Endothelial cell of umbilical vein (primary cell): ENCODE data around the gene PXMP2. TPM values are rescaled to one million over a fixed set of nuclear protein-coding genes. Genes with fewer than 3 reads are reported as not detected.

Experiments used
- BruUV-seq: library from RNA; stranded (reverse); fragments of 400-500 nt; replicated peaks from 2 replicates; lab custom pipeline; 2021; lab: Mats Ljungman, UMichigan
- CTCF ChIA-PET: fragments of 300-600, 350-600 bp; sonication (Branson Sonifier 250); formaldehyde crosslinking; loops from one replicate; lab custom pipeline; 2021; ENCODE audit warnings: antibody characterized with exemption, inconsistent platforms; lab: Charles Lee
- POLR2A ChIA-PET: fragments of 300-600, 350-600 bp; sonication (Branson Sonifier 250); formaldehyde crosslinking; loops from one replicate; lab custom pipeline; 2021; ENCODE audit warnings: antibody characterized with exemption, inconsistent platforms; lab: Charles Lee
- DNase-seq: peaks from one replicate; pipeline ENCODE4 v3.0.0-alpha.2; 2011; ENCODE audit warnings: low read depth, low spot score
- FAIRE-seq: peaks from 2 replicates; lab custom pipeline; 2011; peaks lifted over from hg19 to GRCh38; lab: Jason Lieb, UNC
- H2AFZ ChIP-seq: 2 replicates; pipeline ENCODE4 v1.6.0; 2012; ENCODE audit warnings: low read depth, low read length, control low read depth, inconsistent platforms
- H3K27ac ChIP-seq: 2 replicates; pipeline ENCODE4 v1.5.1; 2011; ENCODE audit warnings: low read depth, mild to moderate bottlenecking, control low read depth, low read length, moderate library complexity; ENCODE audit not compliant: insufficient read depth
- H3K27me3 ChIP-seq, 2 experiments: 2 replicates each; pipeline versions ENCODE4 v1.6.0 to v1.6.1; 2011; ENCODE audit warnings: low read length in 2 of 2, mixed read lengths in 1 of 2; ENCODE audit not compliant: control insufficient read depth in 2 of 2, insufficient read depth in 2 of 2
- H3K36me3 ChIP-seq, 2 experiments: 2 replicates in 1 of 2; 3 replicates in 1 of 2; pipeline ENCODE4 v1.5.1; 2011; ENCODE audit warnings: low read length in 2 of 2, mild to moderate bottlenecking in 1 of 2, moderate library complexity in 1 of 2; ENCODE audit not compliant: control insufficient read depth in 2 of 2, insufficient read depth in 2 of 2; ENCODE audit errors: extremely low read depth in 1 of 2
- H3K4me1 ChIP-seq: 3 replicates; pipeline ENCODE4 v1.5.1; 2011; ENCODE audit warnings: mild to moderate bottlenecking, low read length; ENCODE audit not compliant: control insufficient read depth, insufficient read depth; ENCODE audit errors: extremely low read depth
- H3K4me2 ChIP-seq: 2 replicates; pipeline ENCODE4 v1.6.1; 2011; ENCODE audit warnings: low read length, control low read depth, mixed read lengths; ENCODE audit not compliant: insufficient read depth
- H3K4me3 ChIP-seq, 3 experiments: fragments of 200-600 bp in 1 of 3; sonication (generic), shearing (Covaris generic) in 1 of 3; replicated peaks in 1 of 3; 2 replicates each; pipeline ENCODE4 v1.5.1; 2011 to 2016; ENCODE audit warnings: control low read depth in 3 of 3, low read length in 3 of 3, mild to moderate bottlenecking in 2 of 3, inconsistent platforms in 1 of 3, low read depth in 1 of 3, moderate library complexity in 1 of 3; ENCODE audit not compliant: insufficient read depth in 1 of 3
- H3K79me2 ChIP-seq: 2 replicates; pipeline ENCODE4 v1.6.0; 2012; ENCODE audit warnings: low read length, inconsistent platforms; ENCODE audit not compliant: control insufficient read depth, insufficient read depth
- H3K9ac ChIP-seq: replicated peaks from 2 replicates; pipeline ENCODE3; 2011; ENCODE audit warnings: low read length, control low read depth; ENCODE audit not compliant: insufficient read depth; ENCODE audit errors: extremely low read depth
- H3K9me1 ChIP-seq: replicated peaks from 3 replicates; pipeline ENCODE4 v1.6.0; 2011; ENCODE audit warnings: mild to moderate bottlenecking, low read length; ENCODE audit not compliant: control insufficient read depth, insufficient read depth; ENCODE audit errors: extremely low read depth
- H3K9me3 ChIP-seq: replicated peaks from 2 replicates; pipeline ENCODE4 v1.5.1; 2012; ENCODE audit warnings: low read length, inconsistent platforms; ENCODE audit not compliant: control insufficient read depth, insufficient read depth
- H4K20me1 ChIP-seq: replicated peaks from 2 replicates; pipeline ENCODE3; 2011; ENCODE audit warnings: mild to moderate bottlenecking, low read length; ENCODE audit not compliant: control insufficient read depth, insufficient read depth; ENCODE audit errors: extremely low read depth
- EZH2 ChIP-seq: IDR thresholded peaks from 2 replicates; pipeline ENCODE4 v1.6.1; 2012; ENCODE audit warnings: borderline replicate concordance, low read depth, mild to moderate bottlenecking, moderate library complexity, low read length, inconsistent platforms; ENCODE audit not compliant: severe bottlenecking
- FOS ChIP-seq: IDR thresholded peaks from 2 replicates; pipeline ENCODE4 v1.6.1; 2011; ENCODE audit warnings: mild to moderate bottlenecking, low read length, moderate library complexity, borderline replicate concordance; ENCODE audit not compliant: insufficient read depth
- GATA2 ChIP-seq: IDR thresholded peaks from 2 replicates; pipeline ENCODE4 v1.7.0; 2011; ENCODE audit warnings: low read depth, mild to moderate bottlenecking, moderate library complexity, mixed read lengths, low read length; ENCODE audit not compliant: insufficient read length, insufficient read depth
- JUN ChIP-seq: IDR thresholded peaks from 2 replicates; pipeline ENCODE4 v1.6.1; 2011; ENCODE audit warnings: borderline replicate concordance, low read depth; ENCODE audit not compliant: insufficient read length, insufficient read depth
- MYC ChIP-seq: IDR thresholded peaks from one replicate; pipeline ENCODE4 v1.6.1; 2011; ENCODE audit warnings: mild to moderate bottlenecking, low read depth, low read length
- POLR2A ChIP-seq: IDR thresholded peaks from 2 replicates; pipeline ENCODE4 v1.6.1; 2012; ENCODE audit warnings: low read depth, mild to moderate bottlenecking, control low read depth, low read length
- POLR2AphosphoS5 ChIP-seq: IDR thresholded peaks from 2 replicates; pipeline ENCODE4 v1.6.1; 2012; ENCODE audit warnings: low read depth, mild to moderate bottlenecking, control low read depth, low read length, moderate library complexity; ENCODE audit not compliant: insufficient read depth
- dilution Hi-C: fragments of 300-500 bp; cut with MboI; formaldehyde crosslinking; loops from one replicate; pipeline ENCODE4 v1.15.0; 2019; ENCODE audit warnings: low sequenced_read_pairs; ENCODE audit not compliant: extremely low pct_ligation_motif_present
- intact Hi-C: fragments of 100-400 bp; cut with micrococcal nuclease; formaldehyde crosslinking; loops from one replicate; pipeline ENCODE4 v1.10.0; 2022
- polyA plus RNA-seq, 4 experiments: library from polyadenylated mRNA; depleted of rRNA in 3 of 4; stranded (reverse) in 3 of 4; unstranded in 1 of 4; fragments of >200 nt; gene quantifications; 2 replicates each; pipeline versions ENCODE4 v1.2.1 to v1.2.3, GENCODE V29; 2011 to 2012; ENCODE audit warnings: missing spikeins in 1 of 4
- total RNA-seq: library from RNA; stranded (reverse); gene quantifications from 2 replicates; pipeline ENCODE4 v1.2.3, GENCODE V29; 2021
- TF ChIP-seq, protein P1 (sequence below): IDR thresholded peaks from 2 replicates; pipeline ENCODE4 v1.6.1; 2011; ENCODE audit not compliant: insufficient read depth, insufficient read length
- TF ChIP-seq, protein P2 (sequence below), 2 donors: IDR thresholded peaks; 1 replicate in 1 of 2; 2 replicates in 1 of 2; pipeline ENCODE4 v1.5.1; 2011; ENCODE audit warnings: low read length in 2 of 2, mild to moderate bottlenecking in 2 of 2, moderate library complexity in 2 of 2, control low read depth in 1 of 2, inconsistent platforms in 1 of 2, low read depth in 1 of 2; ENCODE audit not compliant: insufficient read depth in 1 of 2; ENCODE audit errors: extremely low read depth in 1 of 2

Gene PXMP2
- total and polyA plus RNA-seq, 2 donors (not counting 3 experiments of a cell fraction or from before 2014, with no cell fraction given) = 24.0 to 31.5 TPM

DNA sequence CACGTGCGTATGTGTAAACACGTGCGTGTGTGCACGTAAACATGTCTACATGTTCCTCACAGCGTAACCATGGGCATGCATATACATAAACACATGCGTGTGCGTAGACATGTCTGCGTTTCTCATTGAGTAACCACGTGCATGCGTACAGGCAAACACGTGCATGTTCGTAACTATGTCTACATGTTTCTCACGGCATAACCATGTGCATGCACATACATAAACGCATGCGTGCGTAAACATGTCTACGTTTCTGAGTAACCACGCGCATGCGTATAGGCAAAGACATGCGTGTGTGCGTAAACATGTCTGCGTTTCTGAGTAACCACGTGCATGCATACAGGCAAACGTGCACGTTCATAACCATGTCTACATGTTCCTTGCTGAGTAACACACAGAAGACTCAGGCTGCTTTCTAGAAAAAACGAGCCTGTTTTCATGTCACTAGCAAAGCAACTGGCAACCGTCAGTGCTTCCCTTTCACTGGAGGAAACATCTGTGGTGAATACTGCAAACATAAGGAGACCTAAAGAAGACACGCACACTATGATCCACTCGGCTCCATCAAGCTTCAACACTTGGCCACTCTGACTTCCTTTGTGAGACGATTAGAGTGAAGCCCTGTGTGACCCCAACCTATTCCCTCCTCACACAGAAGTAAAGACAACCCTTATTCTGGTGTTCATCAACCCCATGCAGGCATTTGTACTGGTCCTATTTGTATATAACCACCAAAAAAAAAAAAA lies 29.1 kb upstream of the PXMP2 start:
- H4K20me1 ChIP-seq = no peaks in the 10 kb centered on the region
- peaks cover 3 to 20% of the 10 kb centered on the region in 2 experiments for H3K36me3 ChIP-seq
- FAIRE-seq (no peak), DNase-seq (peak; percentile 33)
- H3K4me2 ChIP-seq = no peak overlapping the region
- no peak overlapping the region for H3K9ac ChIP-seq
- TF ChIP-seq EZH2 = no peak
- peaks cover 2% of the 10 kb centered on the region for H3K4me1 ChIP-seq
- POLR2A ChIA-PET = no interaction called here
- no TSS peak for BruUV-seq
- no peaks in the 10 kb centered on the region for H3K27me3 ChIP-seq
- H3K9me3 ChIP-seq = no peaks in the 10 kb centered on the region
- H2AFZ ChIP-seq = no peak overlapping the region
- CTCF ChIA-PET = no interaction called here
- no peaks in the 10 kb centered on the region for H3K79me2 ChIP-seq
- intact Hi-C loops = no loop called here
- no peak overlapping the region for H3K4me3 ChIP-seq
- H3K9me1 ChIP-seq = no peaks in the 10 kb centered on the region
- no peak overlapping the region for H3K27ac ChIP-seq
- dilution Hi-C loops = no loop called here

DNA sequence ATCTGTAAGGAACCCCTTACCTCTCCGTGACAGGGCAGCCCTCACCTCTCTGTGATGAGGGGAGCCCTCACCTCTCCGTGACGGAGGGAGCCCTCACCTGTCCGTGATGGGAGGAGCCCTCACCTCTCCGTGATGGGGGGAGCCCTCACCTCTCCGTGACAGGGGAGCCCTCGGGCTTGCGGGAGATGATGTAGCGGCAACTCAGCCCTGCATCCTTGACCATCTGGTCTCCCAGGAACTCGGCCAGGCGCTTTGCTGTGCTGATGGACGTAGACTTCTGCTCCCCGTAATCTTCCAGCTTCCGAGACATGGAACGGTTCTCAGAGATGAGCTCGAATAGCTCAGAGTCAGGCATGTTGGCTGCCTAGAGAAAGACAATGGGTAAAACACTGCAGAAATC lies 28.2 kb upstream of the PXMP2 start:
- Histone ChIP-seq H2AFZ (no peak overlapping the region), H3K4me1 (no peaks in the 10 kb centered on the region), H3K36me3 (peaks cover 6 to 25% of the 10 kb centered on the region in 2 experiments), H3K9me3 (no peaks in the 10 kb centered on the region), H4K20me1 (no peaks in the 10 kb centered on the region), H3K27ac (no peak overlapping the region), H3K4me2 (no peak overlapping the region), H3K27me3 (no peaks in the 10 kb centered on the region), H3K4me3 (no peak overlapping the region), H3K9ac (no peak overlapping the region), H3K79me2 (no peaks in the 10 kb centered on the region), H3K9me1 (no peaks in the 10 kb centered on the region)
- FAIRE-seq (no peak), DNase-seq (no peak)
- no TSS peak for BruUV-seq
- ChIA-PET CTCF (no interaction called here), POLR2A (no interaction called here)
- TF ChIP-seq JUN (no peak), EZH2 (no peak), FOS (no peak), POLR2A (no peak), POLR2AphosphoS5 (no peak), MYC (no peak), GATA2 (no peak)
- TF ChIP-seq, protein P1, sequence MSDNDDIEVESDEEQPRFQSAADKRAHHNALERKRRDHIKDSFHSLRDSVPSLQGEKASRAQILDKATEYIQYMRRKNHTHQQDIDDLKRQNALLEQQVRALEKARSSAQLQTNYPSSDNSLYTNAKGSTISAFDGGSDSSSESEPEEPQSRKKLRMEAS = no peak
- TF ChIP-seq, protein P2, sequence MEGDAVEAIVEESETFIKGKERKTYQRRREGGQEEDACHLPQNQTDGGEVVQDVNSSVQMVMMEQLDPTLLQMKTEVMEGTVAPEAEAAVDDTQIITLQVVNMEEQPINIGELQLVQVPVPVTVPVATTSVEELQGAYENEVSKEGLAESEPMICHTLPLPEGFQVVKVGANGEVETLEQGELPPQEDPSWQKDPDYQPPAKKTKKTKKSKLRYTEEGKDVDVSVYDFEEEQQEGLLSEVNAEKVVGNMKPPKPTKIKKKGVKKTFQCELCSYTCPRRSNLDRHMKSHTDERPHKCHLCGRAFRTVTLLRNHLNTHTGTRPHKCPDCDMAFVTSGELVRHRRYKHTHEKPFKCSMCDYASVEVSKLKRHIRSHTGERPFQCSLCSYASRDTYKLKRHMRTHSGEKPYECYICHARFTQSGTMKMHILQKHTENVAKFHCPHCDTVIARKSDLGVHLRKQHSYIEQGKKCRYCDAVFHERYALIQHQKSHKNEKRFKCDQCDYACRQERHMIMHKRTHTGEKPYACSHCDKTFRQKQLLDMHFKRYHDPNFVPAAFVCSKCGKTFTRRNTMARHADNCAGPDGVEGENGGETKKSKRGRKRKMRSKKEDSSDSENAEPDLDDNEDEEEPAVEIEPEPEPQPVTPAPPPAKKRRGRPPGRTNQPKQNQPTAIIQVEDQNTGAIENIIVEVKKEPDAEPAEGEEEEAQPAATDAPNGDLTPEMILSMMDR (IDR thresholded peaks at IDR 0.05; ENCODE audit: extremely low read depth in 1 of 2, insufficient read depth in 1 of 2, low read depth in 1 of 2, low read length in 2 of 2) = no peak
- intact Hi-C loops = no loop called here
- dilution Hi-C loops = no loop called here
